Adipose tissue (tissue), 3 donors: ENCODE results near the gene ACACB. TPM values are rescaled to one million over a fixed set of nuclear protein-coding genes. Genes with fewer than 3 reads are reported as not detected.

ENCODE experiments used
- H3K27ac ChIP-seq: one replicate; pipeline ENCODE4 v1.5.1; 2013; ENCODE audit warnings: low read depth, low read length
- WGBS, 3 donors: extraction: QIAGEN DNeasy Blood & Tissue Kit; methylation state at CpG; one replicate each; pipeline ENCODE4 v1.1.7; 2013; 5-methylcytosine and 5-hydroxymethylcytosine counted together
- polyA plus RNA-seq, 3 donors: library from polyadenylated mRNA; stranded (reverse); fragments of 200-250 nt; gene quantifications; one replicate each; pipeline ENCODE4 v1.2.3, GENCODE V29; 2013
- donor health status: healthy with polysubstance abuse.
- donor health status: Bipolar disorder and iron deficiency.
- donor health status: healthy.

The ACACB gene
- polyA plus RNA-seq, 3 donors: 61.3 to 539 (median 237) TPM

DNA sequence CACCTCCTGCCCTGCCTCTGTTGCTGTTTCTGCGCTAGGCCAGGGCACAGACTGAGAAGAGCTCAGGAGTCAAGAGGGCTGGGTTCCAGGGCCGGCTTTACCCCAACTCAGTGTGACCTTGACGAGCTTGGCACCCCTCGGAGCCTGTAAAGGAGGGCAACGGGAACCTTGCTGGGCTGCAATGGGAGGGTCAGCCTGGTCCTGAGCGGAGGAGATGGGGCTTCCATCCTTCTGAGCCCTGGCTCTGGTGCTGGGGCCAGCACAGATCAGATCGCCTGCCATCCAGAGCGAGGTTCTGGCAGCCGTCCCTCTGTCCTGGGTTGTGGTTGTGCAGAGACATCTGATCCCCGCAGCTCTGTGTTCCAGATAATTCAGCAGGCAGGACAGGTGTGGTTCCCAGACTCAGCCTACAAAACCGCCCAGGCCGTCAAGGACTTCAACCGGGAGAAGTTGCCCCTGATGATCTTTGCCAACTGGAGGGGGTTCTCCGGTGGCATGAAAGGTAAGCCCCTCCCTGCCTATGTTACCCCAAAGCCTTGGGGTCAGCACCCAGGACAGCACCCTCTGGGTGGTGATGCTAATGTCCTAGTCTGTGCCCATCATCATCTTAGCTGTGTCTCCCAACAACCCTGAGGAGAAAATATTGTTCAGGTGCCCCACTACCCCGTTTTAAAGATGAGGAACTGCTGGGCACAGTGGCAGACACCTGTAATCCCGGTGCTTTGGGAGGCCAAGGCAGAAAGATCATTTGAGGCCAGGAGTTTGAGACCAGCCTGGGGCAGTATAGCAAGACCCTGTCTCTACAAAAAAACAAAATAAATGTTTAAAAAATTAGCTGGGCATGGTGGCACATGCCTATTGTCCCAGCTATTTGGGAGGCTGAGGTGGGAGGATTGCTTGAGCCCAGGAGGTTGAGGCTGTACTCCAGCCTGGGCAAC lies 142.5 kb downstream of the ACACB start:
- no peak overlapping the region for H3K27ac ChIP-seq
- WGBS, 3 donors: 81 to 89% (median 88%) methylated on average over 16 of the region's 16 CpGs

DNA sequence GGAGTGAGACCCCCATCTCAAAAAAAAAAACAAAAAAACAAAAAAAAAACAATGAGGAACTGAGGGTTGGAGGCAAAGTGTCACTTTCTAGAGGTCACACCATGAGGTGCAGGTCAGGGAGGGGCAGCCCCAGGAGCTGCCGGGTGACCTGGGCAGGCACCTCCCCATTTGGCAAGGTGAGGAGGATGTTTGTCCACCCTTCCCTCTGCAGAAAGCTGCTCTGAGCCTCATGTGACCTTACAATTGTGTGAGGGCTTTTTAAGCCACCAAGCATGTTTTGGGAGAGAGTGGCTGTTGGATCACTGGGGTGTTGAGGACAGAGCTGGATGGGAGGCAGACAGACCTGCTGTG lies 143.1 kb downstream of the ACACB start:
- 67 to 90% (median 80%) methylated on average over 1 of the region's 1 CpG for WGBS, 3 donors
- H3K27ac ChIP-seq: no peak overlapping the region

DNA sequence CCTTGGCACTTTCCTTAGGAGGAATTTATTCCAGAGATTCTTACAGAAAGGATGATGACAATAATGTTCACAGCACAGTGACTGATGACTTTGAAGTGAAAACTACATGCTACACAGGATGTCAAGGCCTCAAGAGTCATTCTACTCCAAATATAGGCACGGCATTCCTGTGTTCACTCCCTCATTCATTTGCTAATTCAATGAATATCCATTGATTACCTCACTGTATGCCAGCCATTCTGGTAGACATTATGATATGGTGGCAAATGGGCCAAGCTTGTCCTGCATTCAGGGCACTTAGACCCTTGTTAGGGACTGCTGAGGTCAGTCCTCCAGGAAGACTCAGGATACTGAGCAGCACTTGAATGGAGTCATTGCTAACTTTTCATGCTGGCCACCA lies 144.7 kb downstream of the ACACB start:
- WGBS, 3 donors: 96 to 97% (median 96%) methylated on average over 1 of the region's 1 CpG
- H3K27ac ChIP-seq: no peak overlapping the region

DNA sequence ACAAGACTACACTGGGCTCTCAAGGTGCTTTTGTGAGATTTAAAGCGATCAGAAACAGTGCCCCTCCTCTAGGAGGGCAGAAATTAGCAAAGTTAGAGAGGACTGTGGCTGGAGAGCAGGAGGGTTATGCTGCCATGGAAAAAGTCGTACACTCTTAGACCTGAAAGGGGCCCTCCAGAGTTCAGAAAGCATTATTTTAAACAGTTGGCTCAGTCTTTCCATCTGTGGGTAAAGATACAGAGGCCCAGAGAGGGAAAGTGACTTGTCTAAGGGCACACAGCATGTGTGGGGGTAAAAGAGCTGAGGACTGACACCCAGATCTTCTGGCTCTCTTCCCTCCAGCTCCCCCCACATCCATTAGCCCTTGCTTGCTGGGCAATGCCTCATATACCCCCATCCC lies 145.6 kb downstream of the ACACB start:
- 89 to 91% (median 90%) methylated on average over 2 of the region's 2 CpGs for WGBS, 3 donors
- no peak overlapping the region for H3K27ac ChIP-seq

DNA sequence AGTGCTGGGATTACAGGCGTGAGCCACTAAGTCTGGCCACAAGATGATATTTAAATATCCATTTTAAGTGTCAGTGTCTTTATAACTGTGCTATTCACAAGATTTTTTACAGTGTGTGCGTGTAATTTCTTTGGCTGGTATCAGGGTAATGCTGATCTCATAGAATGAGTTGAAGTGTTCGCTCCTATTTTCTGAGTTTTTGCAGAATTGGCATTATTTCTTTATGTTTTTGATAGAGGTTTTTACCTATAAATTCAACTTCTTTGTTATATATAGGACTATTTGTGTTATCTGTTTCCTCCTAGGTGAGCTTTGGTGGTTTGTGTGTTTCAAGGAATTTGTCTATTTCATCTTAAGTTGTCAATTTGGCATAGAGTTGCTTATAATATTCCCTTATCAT lies 147.1 kb downstream of the ACACB start:
- no peak overlapping the region for H3K27ac ChIP-seq
- 97 to 100% (median 97%) methylated on average over 3 of the region's 3 CpGs for WGBS, 3 donors

DNA sequence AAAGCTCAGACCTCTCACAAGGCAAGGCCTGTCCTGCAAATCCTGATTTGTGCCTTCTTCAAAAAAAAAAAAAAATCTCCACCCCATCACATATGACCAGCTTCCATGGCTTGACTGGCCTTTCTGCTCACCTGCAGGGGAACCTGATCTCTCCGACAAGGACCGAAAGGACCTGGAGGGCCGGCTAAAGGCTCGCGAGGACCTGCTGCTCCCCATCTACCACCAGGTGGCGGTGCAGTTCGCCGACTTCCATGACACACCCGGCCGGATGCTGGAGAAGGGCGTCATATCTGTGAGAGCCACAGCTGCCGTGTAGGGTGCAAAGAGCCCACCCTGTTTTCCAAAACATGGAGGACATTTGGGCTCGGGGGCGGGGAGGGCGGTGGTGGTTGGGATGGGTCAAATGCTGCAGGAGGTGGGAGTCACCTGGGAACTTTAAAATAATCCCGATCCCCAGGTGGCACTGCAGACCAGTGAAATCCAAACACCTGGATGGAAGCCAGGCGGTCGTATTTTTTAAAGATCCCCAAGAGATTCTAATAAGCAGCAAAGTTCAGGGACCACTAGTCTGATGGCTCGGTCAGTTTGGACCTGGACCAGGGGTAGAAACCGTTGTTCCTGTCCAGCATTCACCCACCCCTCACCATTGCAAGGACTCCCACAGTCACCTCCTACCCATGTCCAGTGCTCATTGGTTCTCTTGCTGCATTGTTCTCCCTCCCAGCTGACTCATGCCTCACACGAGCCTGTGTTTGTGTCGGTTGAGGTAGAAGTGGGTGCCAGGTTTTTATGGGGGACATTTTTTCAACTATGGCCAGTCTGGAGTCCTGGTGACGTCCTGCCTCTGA lies 147.9 kb downstream of the ACACB start:
- WGBS, 3 donors: 47 to 61% (median 54%) methylated on average over 23 of the region's 23 CpGs
- no peak overlapping the region for H3K27ac ChIP-seq

DNA sequence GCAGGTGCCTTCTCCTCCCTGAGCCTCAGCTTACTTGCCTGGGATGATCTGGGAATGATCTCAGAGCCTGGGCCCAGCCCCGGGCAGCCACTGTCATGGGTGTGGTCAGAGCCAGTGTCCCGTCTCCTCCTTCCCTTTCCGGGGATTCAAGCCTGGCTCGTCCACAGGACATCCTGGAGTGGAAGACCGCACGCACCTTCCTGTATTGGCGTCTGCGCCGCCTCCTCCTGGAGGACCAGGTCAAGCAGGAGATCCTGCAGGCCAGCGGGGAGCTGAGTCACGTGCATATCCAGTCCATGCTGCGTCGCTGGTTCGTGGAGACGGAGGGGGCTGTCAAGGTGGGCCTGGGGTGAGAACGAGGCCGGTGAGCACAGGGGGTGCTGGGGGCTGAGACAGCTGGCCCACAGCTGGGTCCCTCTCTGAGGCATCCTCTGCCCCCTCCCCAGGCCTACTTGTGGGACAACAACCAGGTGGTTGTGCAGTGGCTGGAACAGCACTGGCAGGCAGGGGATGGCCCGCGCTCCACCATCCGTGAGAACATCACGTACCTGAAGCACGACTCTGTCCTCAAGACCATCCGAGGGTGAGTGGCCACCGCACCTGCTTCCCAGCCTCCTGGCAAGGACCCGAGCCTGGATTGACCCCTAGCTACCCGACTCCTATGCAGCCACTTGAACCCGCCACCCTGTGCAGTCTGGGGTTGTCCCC lies 148.7 kb downstream of the ACACB start:
- H3K27ac ChIP-seq: no peak overlapping the region
- WGBS, 3 donors: 83 to 89% (median 84%) methylated on average over 27 of the region's 27 CpGs

DNA sequence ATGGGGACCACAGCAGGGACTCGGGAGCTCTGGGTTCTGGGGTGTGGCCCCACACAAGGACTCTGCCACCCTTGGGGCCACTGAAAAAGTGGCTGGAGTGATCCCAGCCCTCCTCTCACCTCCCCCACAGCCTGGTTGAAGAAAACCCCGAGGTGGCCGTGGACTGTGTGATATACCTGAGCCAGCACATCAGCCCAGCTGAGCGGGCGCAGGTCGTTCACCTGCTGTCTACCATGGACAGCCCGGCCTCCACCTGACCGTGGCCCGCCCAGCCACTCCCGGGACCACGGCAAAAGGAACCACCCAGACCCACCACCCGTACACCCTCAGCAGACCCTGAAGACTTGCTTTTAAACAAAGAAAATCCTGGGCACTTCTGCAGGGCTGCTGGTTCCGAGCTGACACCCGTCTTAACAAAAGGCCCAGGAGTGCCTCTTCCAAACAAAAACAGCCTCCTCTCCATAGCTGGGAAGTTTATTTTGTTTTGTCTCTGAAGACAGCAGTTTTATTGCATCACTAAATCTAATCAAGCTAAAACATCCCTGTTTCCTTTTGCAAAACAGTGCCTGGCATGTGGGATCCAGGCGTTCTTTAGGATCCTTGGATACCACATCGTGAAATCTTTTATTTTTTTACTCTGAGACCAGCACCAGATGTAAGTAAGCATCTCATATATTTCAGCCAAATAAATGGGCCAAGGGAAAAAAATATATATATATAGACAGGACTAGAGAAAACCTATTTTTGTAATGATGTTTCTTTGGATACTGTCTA lies 149.9 kb downstream of the ACACB start:
- H3K27ac ChIP-seq: no peak overlapping the region
- WGBS, 3 donors: 88 to 91% (median 89%) methylated on average over 16 of the region's 16 CpGs

DNA sequence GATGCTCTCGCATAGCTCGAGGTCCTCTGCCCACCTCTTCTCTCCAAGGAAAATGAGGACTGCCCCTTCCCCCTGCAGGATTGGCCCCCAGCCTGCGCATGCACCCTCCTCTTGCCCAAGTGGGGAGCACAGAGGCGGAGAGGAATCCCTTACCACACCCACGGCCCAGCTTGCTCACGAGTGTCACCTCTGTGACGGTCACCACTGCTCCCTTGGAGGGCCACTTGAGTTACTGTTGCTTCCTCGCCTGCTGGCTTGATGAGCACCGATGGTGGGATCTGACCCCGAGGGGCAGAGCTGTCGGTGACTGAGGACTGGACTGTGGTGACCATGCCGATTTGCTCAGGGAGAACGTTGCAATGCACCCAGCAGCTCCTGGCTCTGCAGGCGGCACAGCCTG lies 151.0 kb downstream of the ACACB start:
- no peak overlapping the region for H3K27ac ChIP-seq
- WGBS, 3 donors: 90 to 93% (median 92%) methylated on average over 14 of the region's 14 CpGs

DNA sequence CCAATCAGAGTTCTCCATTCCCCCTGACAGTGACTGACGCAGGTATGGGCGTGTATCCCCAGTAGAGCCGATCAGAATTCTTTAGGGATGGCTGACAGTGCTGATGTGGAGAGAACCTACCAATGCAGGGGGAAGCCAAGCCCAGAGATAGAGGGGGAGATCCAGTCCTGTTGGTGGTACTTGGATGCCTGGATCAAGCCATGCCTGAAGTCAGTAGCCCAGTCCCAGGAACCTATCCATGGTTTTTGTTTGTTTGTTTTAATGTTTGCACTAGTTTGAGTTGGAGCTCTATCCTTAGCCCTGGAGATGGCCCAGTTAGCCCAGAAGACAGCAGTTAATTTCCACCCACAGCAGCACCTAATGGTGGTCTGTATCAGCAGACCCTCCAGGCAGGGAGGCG lies 152.5 kb downstream of the ACACB start:
- H3K27ac ChIP-seq: no peak overlapping the region
- WGBS, 3 donors: 90 to 93% (median 91%) methylated on average over 4 of the region's 4 CpGs

DNA sequence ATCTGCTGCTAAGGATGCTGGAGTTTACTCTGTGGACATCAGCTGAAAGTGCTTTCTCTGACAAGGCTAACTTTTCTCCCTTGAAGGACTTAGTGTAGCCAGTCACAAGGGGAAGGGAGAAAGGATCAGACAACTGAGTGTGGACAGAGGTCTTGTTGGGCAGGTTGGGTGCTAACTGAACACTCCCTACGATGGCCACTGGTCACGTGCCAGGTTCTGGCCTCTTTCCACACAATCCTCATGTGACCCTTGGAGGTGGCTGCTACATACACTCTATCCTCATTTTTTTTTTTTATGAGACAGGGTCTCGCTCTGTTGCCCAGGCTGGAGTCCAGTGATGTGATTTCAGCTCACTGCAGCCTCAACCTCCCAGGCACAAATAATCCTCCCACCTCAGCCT lies 153.0 kb downstream of the ACACB start:
- WGBS, 3 donors: 59 to 70% (median 65%) methylated on average over 3 of the region's 3 CpGs
- no peak overlapping the region for H3K27ac ChIP-seq

DNA sequence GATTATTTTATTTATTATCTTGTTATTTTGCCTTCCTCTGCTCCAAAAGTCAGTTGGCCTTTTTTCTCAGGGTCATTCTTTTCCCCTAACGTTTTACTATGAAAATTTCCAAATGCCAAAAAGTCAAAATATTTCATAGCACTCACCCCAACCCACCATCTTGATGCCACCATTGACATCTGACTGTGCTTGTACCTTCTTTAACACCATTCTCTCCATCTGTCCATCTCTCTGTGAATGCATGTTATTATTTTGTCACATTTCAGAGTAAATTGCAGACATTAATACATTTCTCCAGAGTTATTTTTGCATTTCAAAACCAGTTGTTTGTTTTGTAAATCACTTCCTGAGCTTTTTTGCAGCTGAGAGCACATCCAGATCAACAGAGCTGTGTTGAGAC lies 154.1 kb downstream of the ACACB start:
- H3K27ac ChIP-seq: no peak overlapping the region
- WGBS, 3 donors: 0 to 32% (median 24%) methylated on average over 1 of the region's 1 CpG

DNA sequence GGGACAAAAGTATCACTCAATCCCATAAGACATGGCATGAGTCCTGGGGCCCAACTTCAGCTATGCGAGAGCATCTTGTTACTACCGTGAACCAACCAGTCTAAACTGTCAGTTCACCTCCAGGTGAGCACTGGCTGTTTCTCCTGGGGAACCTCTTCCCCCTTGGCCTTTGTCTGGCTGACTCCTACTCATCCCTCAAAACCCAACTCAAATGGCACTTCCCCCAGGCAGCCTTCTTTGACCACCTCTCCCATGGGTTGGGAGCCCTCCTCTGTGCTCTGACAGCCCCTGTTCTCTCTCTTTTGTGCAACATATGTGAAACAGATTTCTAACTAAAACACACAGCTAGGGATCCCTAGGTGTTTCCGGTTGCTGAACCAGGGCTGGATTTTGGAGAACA lies 155.0 kb downstream of the ACACB start:
- 90 to 96% (median 94%) methylated on average over 3 of the region's 3 CpGs for WGBS, 3 donors
- H3K27ac ChIP-seq: no peak overlapping the region

DNA sequence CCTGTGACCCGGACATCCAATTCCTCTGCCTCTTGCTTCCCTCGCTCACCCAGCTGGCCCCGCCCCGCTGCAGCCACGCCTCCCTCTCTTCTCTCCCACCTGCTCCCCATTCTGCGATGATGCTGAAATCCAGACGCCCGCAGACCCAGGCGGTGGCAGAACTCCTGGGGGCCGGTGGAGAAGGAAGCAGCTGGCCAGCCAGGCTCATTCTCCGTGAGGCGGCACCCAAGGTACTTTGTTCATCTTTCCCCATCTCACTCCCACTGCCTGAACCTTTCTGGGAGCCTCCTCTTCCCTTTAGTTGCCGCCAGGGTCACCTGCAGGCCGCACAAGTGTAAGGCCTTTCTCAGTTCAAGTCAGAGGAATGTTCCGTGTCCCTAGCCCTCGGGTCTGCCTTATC lies 157.0 kb downstream of the ACACB start:
- no peak overlapping the region for H3K27ac ChIP-seq
- WGBS, 3 donors: 31 to 36% (median 36%) methylated on average over 16 of the region's 16 CpGs

DNA sequence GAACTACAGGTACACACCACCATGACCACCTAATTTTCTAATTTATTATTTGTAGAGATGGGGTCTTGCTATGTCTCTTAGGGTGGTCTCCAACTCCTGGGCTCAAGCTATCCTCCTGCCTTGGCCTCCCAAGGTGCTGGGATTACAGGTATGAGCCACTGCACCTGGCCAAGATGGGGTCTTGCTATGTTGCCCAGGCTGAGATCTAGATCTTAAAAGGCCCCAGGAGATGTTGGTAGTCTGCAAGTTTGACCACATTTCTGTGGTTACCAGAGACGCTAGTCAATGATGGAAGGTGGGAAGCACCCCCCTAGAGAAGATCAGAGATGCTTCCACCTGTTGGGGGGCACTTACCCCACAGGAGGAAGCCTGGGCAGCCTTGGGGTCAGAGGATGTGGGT lies 158.0 kb downstream of the ACACB start:
- no peak overlapping the region for H3K27ac ChIP-seq
- WGBS, 3 donors: 31 to 85% (median 74%) methylated on average over 1 of the region's 1 CpG

DNA sequence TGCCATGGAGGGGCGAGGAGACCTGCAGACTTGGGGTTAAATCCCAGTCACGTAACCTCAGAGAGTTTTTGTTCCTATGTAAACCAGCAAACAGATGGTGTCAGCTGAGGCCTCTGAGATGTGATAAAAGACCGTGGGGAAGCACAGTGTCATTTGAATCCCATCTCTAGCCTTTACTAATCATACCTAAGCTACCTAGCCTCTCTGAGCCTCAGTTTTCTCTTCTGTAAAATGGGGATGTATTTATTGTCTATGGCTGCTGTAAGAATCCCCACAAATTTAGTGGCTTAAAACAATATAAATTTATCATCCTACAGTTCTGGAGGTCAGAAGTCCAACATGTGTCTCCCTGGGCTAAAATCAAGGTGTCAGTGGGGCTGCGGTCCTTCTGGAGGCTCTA lies 158.8 kb downstream of the ACACB start:
- no peak overlapping the region for H3K27ac ChIP-seq
- 67 to 79% (median 77%) methylated on average over 4 of the region's 4 CpGs for WGBS, 3 donors

DNA sequence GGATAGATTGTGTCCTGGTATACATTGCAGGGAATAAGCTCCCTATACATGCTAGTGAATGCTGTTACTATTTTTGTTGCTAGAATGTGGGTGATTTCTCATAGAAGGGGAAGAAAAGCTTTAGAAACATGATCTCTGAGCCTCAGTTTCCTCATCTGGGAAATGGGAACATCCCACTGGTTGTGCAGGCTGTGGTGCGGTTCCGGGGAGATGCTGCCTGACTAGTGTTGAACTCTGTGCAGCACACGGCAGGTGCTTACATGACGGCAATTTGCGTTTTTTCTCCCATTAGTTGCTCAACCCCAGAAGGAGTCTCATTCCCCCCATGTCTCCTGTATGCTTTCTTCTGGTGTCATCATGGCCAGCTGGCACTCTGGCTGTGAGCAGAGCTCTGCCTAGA lies 159.8 kb downstream of the ACACB start:
- H3K27ac ChIP-seq: no peak overlapping the region
- 85 to 94% (median 91%) methylated on average over 5 of the region's 5 CpGs for WGBS, 3 donors

DNA sequence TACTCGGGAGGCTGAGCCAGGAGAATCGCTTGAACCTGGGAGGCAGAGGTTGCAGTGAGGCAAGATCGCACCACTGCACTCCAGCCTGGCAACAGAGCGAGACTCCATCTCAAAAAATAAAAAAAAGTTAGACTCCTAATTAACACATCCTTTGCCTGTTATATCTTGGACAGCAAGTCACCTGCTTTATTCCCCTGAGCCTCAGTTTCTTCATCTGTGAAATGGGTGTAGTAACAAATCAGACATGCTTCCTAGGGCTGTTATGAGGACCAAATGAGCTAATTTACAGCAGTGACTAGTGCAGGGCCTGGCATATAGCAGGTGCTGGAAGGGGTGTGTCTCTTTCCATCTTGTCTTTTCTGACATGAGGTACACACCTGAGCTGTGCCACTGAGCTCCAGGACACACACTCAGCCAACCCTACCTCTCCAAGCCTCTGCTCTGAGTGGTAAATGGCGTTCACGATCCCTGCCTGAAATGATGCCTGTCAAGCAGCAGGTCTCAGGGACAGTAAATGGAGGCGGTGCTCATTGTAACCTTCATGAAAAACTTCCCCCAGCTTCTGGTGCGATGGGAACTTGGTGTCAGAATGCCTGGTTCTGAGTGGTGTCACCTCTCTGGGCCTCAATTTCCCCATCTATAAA lies 161.0 kb downstream of the ACACB start:
- H3K27ac ChIP-seq: no peak overlapping the region
- WGBS, 3 donors: 87 to 93% (median 92%) methylated on average over 8 of the region's 8 CpGs
